NCI-H2107 treated with DMSO at 0.1 percent for 48 hours (cell line): ENCODE measurements around the gene RHOT2.
A peak's percentile ranks its signal among the peaks of the same experiment; 100 is the strongest.

Experiments used
- DNase-seq: peaks from one replicate; lab custom pipeline; 2025; ENCODE audit not compliant: unreplicated experiment; lab: John Stamatoyannopoulos, UW

Gene RHOT2

DNA sequence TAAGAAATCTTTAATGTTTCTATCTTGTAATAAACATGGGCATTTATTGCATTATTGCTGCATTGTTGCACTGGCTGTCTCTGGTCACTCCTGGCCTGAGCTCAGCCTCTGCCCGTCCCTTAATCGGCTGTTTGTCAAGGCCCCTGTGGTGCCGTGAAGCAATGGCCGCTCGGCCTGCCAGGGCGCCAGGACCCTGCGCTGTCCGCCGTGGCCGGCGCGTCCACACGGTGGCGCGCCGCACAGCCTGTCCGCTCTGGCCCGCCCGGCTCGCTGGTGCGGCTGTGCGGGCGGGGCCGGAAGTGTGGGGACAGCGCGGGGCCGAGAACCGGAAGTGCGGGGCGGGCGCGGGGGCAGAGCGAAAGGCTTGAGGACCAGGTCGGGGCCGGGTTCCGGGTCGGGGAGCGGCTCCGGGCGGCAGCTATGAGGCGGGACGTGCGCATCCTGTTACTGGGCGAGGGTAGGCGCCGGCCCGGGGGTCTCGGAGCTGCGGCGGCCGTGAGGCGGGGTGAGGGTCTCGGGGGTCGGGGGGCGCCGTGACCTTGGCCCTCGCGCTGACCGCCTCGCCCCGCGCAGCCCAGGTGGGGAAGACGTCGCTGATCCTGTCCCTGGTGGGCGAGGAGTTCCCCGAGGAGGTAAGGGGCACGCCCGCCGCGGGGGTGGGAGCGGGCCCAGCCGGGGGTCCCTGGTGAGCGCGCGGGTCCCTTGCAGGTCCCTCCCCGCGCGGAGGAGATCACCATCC, at the start of gene RHOT2:
Gene RHOT2, plus strand, starts transcription at position 353 of the 739 bp plus-strand sequence. Its CDS starts 68 bp downstream, at position 421.
- peak; percentile 70 for DNase-seq

DNA sequence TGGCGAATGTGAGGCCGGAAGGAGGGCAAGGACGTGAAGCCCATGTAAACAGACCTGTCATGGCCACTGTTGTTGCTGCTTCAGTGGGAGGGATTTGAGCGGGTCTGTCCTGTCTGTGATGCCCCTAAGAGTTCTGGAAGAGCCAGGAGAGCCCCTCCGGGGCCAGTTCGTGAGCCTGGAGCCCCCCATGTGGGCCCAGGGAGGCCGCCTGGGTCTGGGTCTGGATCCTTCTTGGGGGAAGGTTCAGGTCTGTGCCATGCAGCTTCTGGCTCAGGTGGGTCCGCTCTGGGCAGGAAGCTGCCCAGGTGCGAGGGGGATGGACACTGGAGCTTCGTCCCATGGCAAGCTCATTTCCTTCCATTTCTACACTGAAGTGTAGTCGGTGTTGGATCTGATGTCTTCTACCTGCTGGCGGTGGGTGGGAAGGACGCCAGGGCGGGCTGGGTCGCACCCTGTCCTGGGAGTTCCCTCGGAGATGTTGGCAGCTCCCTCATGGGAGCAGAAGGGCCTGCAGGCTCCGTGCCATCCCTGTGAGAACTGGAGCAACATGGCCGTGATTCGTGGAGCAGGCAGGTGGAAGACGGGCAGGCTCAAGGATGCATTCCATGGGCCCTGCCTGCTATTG, 48.3 kb upstream of the RHOT2 start:
- DNase-seq, result no peak

DNA sequence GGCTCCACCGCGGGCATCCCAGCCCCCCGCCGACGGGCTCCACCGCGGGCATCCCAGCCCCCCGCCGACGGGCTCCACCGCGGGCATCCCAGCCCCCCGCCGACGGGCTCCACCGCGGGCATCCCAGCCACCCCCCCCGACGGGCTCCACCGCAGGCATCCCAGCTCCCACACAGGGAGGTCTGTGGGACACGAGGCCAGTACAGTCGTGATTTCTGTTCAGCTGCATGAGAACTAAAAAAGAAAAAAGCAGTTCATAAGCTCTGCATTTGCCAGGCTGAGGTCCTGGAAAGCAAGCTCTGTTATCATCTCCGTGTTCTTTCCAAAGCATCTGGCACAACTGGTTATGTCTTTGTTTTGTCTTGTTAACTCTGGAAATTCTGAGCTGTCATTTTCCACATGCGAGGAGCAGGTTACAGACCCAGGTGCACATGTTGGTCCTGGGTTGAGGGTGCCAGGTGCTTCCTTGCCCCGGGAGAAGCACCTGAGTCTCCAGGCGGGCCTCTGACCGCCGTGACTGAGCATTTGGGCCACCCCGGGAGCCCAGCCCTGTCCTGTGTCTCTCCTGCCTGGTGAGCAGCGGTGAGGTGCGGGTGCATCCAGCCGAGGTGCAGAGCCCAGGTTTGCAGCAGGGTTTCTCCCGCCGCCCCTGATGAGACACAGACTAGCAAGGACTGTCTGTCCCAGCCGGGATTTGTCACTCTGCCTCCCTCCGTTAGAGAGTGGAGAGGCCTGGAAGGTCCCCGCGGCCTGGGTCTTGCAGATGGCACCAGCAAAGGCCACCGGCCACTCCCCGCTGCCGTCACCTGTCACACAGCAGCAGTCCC, 47.0 kb upstream of the RHOT2 start:
- no peak for DNase-seq

DNA sequence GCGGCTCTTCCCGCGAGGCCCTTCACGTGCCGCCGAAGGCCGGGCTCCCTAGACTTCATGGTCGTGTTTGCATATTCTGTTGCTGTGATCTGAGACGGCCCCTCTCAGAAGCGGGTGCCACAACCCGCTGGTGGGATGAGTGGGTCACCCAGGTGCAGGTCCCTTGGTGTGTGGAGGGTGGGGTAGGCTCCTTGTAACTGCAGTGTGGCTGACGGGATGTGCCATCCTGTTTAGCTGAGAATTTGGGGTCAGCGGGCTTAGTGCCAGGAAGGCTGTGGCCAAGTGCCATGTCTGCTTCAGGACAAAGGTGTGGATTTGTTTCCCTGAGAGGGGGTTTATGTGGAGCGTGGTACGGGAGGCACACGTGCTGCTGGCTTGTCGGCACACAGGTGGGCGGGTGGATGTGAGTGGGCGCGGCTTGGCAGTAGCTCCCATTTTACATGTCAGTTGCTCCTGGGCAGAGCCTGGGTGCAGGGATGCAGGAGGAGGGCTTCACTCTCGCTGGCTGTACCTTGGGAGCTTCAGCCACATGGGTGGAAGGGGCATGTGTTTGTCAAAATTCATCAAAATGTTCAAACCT, 46.3 kb upstream of the RHOT2 start:
- DNase-seq, result no peak

DNA sequence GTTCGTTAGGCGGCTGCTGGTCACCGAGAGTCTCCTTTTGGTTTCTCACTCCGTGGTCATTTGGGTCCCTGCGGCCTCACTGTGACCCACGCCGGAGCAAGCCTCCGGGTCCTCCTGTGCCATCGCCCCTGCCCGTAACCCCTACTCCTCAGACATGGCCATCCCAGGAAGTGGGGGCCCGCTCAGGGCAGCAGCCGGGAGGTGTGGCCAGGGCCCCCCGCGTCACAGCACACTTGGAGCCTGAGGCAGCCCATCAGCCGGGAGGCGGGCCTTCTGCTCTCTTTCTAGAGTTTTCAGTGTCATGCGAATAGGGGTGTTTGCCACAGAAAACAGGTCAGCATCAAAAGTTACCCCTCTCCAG, 45.0 kb upstream of the RHOT2 start:
- no peak for DNase-seq

DNA sequence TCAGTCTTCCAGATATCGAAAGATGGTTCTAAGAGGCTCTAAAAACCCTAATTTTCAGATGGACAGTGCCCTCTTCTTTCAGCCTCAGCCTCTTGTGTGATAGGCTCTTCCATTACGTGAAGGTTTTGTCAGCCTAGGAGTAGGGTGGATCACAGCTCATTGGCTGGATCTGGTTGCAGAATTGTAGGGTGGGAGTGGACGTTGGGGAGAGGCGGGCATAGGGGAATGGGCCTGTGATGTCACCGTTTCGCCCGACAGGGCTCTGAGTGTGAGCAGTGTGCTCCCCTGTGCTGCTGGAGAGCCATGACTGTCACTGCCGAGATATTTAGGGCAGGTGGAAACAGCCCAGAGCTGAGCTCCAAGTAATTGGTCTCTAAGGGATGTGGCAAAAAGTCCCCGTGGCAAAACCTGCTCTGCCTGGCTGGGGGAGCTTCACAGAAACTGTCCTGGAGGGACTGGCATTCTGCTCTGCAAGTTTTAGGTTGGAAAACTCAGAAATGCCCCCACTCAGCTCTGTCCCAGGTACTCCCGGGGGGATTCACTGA, 43.3 kb upstream of the RHOT2 start:
- no peak for DNase-seq

DNA sequence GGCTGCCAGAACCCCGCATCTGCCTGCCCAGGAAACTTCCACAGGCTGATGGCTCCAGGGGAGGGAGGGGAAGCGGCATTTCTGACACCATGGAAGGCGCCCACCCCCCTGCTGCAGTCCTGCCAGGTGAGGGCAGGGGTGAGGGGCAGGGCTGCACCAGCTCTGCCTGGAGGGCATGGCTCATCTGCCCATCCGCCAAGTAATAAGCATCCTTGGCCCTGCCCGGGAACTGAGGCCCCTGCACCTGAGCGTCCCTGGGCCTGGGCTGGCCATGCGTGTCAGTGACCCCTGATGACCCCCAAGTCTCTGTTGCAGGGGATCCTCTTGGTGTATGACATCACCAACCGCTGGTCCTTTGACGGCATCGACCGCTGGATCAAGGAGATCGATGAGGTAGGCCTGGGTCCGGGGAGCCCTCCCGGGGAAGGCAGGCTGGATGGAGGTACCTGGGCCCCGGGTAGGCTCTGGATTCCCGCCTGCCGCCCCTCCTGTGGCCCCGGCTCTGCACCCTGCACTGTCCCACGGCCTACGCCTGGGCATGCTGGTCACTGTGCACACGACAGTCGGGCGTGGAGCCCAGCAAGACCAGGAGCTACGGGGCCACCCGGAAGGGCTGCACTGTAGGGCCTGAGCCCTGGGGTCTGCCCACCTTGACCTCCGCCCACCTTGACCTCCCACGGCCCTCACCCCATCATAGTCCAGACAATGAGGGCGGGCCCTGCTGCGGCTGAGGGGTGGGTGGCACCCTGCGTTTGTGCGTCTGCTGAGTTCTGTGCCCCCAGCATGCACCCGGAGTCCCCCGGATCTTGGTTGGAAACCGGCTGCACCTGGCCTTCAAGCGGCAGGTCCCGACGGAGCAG, 42.6 kb upstream of the RHOT2 start:
- no peak for DNase-seq

DNA sequence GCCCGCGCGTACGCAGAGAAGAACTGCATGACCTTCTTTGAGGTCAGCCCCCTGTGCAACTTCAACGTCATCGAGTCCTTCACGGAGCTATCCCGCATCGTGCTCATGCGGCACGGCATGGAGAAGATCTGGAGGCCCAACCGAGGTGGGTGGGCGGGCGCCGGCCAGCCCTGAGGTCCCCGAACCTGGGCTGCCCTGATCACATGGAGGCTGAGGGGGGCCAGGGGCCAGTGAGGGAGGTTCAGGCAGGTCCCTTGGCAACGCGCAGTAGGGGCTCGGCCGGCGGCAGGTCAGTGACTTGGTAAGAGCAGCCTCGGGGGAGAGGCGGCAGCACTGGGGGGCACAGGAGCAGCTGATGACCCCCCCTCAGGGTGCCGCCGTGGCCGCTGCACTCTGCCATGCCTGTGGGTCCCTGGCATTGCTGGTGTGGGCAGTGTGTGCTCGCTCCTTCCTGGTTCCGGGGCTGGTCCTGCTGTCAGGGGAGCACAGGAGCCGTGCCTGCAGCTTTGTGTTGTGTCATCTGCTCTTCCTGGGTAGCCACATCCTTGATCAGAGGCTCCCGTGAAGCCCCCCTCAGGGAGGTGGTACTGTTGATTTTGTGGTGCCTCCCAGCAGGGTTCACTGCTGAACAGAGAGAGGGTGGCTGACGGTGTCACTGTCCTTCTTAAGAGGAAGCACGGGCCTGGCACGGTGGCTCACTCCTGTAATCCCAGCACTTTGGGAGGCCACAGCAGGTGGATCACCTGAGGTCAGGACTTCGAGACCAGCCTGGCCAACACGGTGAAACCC, 41.8 kb upstream of the RHOT2 start:
- no peak for DNase-seq

DNA sequence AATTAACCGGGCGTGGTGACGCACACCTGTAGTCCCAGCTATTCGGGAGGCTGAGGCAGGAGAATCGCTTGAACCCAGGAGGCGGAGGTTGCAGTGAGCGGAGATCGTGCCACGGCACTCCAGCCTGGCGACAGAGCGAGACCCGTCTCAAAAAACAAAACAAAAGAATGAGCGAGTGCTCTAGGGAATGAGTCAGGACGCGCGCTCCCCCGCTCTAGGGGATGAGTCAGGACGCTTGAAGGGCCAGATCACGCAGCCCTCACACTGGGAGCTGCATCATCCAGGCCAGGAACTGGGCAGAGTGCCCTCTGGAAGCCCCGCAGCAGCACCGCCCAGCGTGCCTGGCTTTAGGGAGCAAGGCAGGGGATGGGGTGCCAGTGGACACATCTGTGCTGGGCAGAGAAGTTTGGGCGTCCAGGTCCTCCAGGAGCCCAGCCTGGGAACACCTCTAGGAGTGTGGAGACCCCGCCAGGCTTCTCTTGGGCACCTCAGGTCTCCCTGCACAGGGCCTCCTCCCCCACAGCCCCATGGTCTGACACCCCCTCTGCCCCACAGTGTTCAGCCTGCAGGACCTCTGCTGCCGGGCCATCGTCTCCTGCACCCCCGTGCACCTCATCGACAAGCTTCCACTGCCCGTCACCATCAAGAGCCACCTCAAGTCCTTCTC, 41.0 kb upstream of the RHOT2 start:
- DNase-seq, result no peak

DNA sequence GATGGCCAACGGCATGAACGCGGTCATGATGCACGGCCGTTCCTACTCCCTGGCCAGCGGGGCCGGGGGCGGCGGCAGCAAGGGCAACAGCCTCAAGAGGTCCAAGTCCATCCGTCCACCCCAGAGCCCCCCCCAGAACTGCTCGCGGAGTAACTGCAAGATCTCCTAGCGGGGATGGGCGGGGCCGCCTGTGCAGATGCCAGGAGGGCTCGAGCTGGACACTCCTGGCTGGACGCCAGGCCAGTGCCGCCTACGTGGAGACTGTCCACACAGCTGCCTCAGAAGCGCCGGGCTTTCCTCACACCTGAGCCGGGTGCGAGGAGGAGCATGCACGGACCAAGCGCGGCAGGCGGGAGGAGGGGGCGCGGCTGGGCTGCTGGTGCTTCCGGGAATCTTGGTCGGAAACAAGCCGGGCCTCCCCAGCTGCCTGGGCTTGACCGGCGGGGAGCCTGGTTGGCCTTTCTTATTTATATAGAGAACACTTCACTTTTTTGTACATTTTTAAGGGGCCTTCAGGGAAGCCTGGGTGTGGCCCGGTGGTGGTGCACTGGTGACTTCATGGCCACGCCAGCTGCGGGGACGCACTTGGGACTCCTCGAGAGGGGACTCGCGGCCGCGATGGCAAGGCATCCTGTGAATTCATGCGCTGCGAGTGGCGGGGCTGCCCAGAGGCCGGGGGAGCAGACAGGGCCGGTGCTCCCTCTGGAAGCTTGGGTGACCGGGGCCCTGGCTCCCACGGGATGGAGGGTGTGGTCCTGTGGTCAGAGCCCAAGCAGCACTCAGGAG, 40.3 kb upstream of the RHOT2 start:
- no peak for DNase-seq

DNA sequence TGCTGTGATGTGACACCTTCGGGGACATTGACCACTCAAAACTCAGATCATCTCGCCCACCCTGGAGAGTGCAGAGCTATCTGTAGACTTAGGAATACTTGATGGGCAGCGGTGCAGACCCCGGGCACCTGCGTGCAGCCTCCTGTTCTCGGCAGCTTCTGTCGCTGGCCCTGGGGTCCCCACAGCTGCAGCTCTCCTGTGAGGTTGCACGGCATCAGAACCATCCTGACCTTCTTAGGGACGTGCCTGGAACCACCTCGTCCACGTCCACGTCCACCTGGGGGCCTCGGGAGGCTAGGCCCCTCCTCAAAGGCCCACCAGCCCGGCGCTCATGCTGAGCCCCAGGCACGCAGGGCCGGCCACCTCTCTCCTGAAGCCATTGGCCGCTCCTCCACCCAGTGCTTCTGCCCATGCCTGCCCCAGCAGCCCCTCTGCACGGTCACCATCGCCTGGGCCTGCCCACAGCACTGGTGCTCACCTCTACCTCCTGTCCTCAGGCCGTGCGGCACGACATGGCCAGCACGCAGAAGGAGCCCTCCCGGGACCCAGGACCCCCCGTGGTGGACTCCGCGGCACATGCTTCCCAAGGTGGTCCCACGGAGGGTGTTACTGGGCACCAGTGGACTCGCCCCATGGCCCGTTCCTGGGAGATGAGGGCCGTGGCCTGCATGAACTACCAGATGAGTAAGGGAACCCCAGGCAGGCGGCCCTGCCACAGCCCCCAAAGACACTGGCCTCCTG, 39.4 kb upstream of the RHOT2 start:
- DNase-seq, result no peak

DNA sequence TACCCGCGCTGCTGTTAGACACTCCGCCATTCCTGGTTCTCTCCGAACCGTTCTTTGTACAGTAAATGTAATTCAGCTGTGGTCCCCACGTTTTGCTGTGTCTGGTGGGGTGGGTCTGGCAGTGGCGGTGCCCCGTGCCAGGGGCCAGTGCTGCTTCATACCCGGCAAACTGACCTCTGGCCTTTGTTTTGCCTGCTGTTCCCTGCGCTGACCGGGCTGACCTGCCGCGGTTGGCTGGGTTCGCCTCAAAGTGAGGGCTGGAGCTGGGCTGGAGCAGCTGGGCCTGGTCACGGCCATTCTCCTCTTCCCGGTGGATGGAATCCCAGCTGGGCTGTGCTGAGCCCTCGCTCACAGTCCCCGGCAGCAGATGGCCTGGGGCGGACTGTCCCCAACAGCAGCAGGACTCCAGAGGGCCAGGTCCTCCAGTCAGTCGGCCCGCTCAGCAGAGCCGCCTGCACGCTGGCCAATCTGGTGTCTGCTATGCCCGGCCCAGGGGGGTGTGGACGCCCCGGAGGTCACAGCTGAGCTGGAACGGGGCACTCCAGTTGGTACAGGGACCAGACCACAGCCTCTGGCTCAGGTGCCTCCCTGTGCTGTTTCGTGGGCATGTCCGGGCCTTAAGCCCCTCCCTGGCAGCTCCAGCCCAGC, 38.6 kb upstream of the RHOT2 start:
- no peak for DNase-seq

DNA sequence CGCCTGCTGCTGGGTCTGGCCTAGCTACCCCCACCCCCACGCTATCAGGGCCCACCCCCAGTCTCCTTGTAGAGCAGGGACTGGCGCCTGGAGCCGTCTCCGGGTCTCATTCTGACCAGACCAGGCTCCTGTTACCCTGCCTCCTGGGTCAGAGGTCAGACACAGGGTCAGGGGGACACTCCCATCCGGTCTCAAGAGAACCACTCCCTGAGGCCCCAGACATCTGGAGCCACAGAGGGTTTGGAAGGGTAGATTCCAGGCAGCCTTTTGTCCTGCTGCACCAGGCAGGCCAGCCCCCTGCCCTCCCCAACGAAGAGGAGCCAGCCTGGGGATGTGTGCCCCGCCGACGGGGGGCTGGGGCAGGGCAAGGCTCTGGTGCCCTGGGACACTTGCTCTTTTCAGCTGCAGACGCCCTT, 38.1 kb upstream of the RHOT2 start:
- DNase-seq, result no peak

DNA sequence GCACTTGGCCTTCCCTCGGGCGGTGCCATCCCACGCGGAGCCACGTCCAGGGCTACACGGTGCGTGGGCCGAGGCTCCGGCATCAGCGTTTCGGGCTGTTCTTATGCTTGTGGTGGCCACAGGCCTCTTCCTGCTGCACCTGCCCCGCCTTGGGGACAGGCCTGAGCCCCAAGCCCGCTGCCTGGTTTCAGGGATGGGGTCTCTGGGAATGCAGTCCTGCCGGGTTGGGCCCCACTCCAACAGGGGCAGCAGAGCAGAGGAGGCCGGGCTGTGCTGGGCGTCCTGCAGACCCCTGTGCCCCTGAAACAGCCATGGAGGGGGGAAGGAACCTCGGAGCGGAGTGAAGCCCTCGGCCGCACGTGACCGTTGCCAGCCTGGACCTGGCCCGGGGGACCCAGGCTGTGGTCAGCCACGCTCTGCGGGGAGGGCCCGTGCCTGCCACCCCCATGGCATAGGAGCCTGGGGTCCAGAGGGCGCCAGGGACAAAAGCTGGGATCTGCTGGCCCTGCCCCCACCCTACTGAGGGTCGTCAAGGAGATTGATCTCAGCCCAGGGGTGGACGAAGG, 37.6 kb upstream of the RHOT2 start:
- DNase-seq, result no peak

DNA sequence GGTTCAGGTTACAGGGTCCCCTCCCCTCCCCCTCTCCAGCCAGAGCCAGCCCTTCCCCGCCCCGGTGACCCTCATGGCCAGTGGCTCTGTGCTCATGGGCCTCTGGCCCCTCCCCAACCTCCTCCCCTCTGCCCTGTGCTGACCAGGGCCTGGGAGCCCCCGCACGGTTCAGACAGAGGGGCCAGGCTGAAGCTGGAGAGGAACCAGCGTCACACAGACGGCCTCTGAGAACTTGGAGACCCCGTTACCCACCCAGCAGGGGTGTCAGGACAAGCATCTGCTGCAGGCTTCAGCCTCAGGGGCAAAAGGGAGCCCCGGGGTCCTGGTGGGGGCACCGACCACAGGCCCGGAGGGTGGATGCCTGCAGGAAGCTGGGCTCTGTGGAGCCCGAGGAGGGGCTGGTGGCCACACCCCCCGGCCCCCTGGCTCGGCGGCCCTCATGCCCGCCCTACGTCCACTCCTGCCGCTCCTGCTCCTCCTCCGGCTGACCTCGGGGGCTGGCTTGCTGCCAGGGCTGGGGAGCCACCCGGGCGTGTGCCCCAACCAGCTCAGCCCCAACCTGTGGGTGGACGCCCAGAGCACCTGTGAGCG, 37.0 kb upstream of the RHOT2 start, which contains the start of gene WFIKKN1:
Gene WFIKKN1, plus strand, starts transcription at position 171 of the 591 bp plus-strand sequence. Its CDS starts 269 bp downstream, at position 440.
- no peak for DNase-seq

DNA sequence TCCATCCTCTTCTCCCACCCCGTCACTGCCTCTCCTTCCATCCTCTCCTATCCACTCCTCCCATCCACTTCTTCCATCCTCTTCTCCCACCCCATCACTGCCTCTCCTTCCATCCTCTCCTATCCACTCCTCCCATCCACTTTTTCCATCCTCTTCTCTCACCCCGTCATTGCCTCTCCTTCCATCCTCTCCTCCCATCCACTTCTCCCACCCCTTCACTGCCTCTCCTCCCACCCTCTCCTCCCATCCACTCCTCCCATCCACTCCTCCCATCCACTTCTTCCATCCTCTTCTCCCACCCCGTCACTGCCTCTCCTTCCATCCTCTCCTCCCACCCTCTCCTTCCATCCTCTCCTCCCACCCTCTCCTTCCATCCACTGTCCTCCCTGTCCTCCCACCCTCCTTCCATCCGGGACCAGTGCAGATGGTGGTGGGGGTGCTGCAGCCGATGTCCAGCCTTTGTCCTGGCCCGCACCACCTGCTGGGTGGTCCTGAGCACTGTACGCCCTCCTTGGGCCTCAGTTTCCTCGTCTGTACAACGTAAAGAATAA, 36.0 kb upstream of the RHOT2 start:
- DNase-seq, result no peak
